HG02981 (cell line): ENCODE results near the gene FN3KRP.

Source experiments
- ATAC-seq: cut with Tn5 transposase; IDR thresholded peaks from one replicate; pipeline ENCODE4 v1.9.1; 2021; ENCODE audit warnings: mild to moderate bottlenecking, moderate library complexity; ENCODE audit not compliant: unreplicated experiment

FN3KRP gene

DNA sequence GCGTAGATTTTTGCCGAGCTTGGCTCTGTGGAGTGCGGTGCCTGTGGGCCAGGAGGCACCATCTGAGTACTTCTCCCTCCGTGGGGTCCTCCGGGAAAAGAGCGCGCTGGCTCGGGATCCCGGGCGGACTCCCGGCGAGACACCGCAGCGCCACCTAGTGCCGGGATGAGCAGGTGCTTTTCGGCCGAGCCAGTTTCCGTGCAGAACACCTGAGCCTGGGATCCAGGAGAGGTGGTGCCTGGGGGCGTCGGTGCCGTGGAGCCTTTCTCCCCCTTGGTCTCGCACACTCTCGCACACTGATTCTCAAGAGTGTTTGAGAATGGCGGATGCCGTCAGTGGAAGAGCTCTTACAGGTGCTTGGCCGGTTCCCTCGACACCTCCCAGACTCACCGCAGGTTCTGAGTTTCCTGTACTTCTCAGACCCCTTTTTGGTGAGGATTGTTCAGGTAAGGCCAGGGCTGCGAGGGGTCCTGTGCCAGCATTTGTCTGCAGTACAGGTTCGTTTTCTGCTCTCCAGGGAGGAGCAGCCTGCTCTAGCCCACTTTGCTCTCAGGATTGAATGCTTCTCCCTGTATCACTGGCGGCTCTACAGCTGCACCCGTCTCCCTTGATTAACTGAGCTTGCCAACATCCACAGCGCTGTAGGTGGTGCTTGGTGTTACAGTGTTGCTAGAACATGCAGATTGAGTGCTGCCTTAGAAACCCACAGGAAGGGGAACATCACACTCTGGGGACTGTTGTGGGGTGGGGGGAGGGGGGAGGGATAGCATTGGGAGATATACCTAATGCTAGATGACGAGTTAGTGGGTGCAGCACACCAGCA, 58.7 kb downstream of the FN3KRP start:
- no peak for ATAC-seq

GRCh38 chr17:82776454-82776853, 59.9 kb downstream of the FN3KRP start:
- ATAC-seq: no peak
